CD4-positive, alpha-beta T cell treated with Interleukin-4 for 4 hours (primary cell): ENCODE results near the gene ATXN1.
A peak's percentile ranks its signal among the peaks of the same experiment; 100 is the strongest.

Experiments used
- DNase-seq: peaks from one replicate; pipeline ENCODE4 v3.0.0-alpha.2; 2020

The ATXN1 gene

DNA sequence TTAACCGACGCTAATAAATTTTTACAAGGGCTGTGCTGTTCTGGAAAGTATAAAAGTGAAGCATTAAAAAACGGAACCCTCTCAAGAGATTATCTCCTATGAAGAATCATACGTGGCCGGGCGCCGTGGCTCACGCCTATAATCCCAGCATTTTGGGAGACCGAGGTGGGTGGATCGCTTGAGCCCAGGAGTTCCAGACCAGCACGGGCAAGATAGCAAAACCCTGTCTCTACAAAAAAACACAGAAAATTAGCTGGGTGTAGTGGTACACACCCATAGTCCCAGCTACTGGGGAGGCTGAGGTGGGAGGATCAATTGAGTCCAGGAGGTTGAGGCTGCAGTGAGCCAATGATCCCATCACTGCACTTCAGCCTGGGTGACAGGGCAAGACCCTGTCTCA lies 439.4 kb downstream of the ATXN1 start:
- no peak for DNase-seq

DNA sequence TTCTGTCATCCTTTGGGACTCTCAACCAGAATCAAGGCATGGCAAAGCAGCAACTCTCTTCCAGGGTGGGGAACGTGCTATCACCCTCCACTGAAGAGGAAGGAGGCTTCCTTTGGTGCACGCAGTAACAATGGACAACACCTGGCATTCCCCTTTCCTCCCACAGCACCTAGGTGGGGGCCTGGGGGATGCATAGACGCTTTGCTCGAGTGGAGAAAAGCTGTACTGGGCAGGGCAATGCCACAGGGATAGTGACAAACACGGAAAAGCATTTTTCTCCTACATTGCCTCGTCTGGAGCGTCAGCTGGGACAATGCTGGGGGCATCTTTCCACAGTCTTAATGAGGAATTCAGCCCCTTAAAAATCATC lies 439.9 kb downstream of the ATXN1 start:
- no peak for DNase-seq

DNA sequence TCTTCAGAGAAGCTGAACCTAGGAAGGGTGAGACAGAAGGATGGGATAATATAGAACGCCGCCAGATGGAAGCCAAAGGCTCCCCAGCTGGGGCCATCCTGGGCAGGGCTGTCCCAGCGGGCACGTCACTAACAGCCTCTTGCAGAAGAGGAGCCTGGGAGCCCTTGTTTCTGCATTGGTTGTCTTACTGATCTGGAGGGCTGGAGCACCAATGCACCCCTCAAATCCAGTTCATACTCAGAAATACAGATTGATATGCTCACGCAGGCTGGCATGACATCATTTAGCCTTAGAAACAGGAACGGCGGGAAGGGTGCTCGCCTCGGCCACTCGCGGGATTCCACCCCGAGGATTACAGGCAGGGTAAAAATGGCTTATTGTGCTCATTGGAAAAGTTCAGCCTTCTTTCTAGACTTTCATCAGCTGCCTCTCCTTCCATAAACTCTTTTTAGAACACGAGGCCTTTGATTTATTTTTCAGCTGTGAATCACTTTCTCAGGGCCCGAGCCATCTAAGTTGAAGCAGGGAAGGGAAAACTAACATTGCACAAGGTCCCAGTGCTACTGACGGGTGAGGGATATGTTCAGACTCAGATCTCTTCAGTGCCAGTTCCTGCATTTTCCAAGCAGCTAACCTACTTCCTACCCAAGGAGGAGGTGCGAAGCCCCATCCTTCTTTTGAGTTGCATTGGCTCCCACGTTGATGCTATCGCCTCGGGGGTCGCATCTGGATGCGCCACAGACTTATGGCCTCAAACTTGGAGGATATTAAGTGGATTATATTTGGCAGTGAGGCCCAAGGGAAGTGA lies 440.5 kb downstream of the ATXN1 start:
- no peak for DNase-seq

DNA sequence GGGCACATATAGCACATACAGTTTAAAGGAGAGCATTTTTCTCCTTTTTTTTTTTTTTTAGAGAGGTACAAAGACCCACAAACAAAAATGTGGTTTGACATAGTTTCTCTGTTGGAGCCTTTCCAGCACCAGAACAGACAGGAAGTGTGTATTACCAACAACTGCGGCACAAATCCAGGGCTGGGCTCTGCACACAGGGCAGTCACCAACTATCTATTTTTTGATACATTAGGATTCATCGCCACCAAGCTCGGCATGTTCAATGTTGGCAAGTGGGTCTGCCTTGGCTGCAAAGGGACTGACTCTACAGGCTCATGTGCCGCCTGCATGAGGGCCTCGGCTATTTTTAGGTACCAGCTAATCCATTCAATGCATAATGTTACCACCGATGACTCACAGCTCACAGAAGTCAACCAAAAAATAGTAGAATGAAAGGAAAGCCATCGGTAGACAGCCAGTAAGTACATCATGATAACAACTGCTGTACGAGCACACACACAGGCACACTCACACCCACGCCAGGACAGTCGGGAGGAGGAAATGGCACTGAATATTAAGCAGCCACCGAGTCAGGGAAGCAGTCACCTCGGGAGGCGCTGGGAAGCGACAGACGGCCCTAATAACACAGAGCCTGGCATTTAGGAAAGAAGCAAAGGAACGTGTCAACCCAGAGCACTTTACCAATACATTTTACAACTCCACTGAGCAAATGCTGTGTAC lies 441.3 kb downstream of the ATXN1 start:
- peak; percentile 86 for DNase-seq

DNA sequence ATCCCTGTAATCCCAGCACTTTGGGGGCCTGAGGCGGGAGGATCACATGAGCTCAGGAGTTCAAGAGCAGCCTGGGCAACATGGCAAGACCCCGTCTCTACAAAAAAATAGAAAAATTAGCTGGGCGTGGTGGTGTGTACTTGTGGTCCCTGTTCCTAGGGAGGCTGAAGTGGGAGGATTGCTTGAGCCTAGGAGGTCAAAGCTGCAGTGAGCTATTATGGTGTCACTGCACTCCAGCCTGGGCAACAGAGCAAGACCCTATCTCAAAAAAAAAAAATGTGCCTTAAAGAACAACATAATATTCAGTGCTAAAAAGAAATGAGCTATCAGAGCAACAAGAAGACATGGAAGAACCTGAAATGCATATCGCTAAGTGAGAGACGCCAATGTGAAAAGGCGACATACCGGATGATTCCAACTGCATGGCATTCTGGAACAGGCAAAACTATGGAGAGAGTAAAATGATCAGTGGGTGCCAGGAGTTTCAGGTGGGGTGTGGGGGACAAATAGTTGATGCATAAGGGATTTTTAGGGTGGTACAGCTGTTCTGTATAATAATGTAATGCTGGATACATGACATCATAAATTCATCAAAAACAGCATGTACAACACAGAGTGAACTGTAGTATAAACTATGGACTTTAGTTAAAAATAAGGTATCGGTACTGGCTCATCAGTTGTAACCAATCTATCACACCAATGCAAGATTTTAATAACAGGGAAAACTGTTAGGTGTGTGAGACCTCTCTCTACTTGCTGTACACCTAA lies 442.1 kb downstream of the ATXN1 start:
- DNase-seq, result no peak

DNA sequence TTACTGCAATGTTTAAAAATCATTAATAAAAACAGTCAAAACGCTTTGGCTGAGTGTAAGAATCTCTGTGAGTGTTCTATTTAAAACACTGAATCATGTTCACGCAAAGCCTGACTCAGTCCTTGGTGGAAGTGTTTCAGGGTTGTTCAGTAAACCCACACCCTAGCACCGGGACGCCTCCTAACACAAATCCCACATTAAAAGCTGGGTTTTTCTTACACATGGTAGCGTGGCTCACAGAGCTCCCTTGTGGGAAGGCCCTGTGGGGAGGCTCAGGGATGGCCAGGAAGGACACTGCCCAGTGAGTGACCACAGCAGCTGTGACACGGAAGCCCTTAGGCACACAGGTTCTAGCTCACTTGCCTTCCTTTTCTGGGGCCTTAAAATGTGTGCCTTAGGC lies 442.7 kb downstream of the ATXN1 start:
- peak; percentile 49 for DNase-seq

DNA sequence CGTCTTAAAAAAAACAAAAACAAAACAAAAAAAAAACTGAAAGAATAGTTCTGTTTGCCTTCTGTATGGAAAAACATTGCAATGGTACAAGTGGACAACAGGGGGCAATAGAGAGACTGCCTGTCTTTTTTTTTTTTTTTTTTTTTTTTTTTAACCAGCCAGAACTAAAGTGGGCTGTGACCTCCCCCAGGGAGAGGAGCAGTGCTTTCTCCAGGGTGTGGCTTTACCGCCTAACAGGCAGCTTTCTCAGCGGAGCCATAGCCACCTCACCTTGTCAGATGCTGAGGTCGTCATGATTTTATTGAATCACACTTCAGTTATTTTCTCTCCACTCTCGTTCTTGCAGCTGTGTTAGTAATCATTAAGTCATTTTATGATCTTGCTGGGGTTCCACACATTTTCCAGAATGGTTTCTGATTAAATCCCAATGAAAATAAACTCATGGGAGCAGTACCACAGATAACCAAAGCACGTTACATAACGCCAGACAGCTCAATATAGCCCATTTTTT lies 444.5 kb downstream of the ATXN1 start:
- DNase-seq, result peak; percentile 49

DNA sequence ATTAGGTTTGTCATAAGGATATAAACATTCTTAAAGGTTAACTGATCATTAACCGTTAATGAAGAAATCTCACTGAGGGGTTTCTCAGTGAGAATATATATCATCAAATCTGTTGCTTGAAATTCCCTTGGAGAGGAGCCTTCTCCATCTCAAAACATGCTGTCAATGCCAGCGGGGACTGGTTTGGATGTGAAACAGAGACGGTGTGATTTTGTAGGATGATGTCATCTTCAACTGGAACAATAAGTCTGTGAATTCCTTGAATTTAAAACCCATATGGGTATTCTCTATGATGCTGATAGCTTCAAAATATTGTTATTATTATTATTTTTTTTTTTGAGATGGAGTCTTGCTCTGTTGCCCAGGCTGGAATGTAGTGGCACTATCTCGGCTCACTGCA lies 447.0 kb downstream of the ATXN1 start:
- DNase-seq, result no peak

DNA sequence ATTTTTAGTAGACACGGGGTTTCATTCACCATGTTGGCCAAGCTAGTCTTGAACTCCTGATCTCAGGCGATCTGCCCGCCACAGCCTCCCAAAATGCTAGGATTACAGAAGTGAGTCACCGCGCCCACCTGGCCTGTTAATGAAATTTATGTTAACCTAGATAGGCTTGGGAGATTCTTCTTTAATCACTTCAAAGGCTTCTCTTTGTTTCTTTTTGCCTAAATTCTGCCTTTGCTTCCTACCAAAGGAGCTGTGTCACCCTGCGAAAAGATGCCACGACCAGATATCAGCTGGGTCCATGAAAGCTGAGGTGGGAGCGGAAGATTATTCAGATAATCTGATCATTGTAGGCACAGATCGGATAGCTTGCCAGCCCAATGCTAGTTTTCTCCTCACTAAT lies 447.5 kb downstream of the ATXN1 start:
- DNase-seq, result no peak

DNA sequence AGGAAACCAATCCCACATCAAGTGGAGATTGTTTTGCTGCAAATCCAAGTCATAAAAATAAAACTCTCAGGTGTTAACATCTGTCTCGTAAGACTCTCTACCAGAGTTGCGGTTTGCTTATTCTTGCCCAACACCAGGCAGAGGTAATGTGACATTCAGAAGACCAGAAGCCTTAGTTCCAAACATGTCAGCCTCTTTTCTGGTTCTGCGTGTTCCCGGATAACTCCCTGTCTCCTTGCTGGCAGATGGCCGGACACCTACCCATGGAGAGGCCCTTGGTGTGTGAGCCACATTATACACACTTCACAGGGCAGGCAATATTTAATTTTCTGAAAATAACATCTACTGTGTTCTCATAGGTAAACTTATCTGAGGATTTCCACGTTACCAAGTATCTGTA lies 449.5 kb downstream of the ATXN1 start:
- DNase-seq, result no peak

DNA sequence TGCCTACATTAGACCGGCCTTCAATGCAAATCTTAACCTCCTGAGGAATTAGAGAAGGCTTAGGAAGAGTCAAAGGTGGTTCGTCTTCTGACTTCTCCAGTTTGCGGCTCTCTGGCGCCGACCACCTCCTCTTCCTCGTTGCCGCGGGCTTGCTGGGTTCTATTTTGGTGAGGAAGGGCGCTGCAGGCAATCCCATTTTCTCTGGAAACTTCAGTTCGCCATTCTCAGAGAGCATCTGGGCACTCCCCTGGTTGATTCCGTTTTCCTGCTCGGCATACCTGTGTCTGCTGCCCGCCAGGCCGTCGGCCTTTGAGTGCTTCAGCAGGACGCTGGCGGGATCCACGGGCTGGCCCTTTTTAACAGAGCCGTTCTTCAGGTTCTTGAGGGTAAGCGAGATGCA lies 454.9 kb downstream of the ATXN1 start:
- no peak for DNase-seq

DNA sequence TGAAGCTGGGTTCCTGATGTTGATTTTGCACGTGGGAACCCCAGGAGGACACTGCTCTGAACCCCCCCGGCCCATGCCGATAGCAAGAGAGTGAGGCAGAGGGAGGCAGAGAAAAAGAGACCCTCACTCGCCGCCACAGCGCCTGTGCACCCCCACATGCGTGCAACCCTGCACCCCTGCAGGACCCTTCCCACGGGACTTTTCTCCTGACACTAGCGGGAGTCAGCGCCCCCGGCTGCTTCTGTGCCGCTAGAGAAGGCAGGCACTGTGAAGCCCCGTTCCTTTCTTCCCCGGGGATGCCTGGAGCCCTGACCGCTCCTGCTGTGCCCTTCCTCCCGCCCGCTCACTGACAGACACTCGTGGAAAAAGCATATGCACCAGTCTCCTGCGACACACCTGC lies 455.5 kb downstream of the ATXN1 start:
- DNase-seq, result no peak

DNA sequence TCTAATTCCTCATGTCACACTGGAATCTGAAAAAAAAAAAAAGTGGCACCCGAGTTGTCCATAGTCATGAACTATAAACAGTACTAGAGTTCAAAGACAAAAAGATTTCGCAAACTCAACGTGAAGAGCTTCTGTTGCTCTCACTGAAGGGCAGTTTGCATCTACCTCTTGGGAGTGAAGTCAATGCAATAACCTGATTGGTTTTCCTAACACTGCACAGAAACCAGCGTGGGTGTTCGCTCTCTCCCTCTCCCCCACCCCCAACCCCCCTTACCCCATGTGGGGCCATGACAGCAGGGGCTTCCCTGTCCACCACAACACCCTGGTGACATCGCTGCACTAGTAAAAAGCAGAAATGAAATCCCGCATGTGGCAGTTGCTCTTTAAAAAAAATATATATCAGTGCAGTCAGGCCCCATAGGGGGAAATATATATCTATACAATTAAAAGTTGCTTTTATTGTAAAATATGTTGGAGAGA lies 456.0 kb downstream of the ATXN1 start:
- DNase-seq, result no peak

DNA sequence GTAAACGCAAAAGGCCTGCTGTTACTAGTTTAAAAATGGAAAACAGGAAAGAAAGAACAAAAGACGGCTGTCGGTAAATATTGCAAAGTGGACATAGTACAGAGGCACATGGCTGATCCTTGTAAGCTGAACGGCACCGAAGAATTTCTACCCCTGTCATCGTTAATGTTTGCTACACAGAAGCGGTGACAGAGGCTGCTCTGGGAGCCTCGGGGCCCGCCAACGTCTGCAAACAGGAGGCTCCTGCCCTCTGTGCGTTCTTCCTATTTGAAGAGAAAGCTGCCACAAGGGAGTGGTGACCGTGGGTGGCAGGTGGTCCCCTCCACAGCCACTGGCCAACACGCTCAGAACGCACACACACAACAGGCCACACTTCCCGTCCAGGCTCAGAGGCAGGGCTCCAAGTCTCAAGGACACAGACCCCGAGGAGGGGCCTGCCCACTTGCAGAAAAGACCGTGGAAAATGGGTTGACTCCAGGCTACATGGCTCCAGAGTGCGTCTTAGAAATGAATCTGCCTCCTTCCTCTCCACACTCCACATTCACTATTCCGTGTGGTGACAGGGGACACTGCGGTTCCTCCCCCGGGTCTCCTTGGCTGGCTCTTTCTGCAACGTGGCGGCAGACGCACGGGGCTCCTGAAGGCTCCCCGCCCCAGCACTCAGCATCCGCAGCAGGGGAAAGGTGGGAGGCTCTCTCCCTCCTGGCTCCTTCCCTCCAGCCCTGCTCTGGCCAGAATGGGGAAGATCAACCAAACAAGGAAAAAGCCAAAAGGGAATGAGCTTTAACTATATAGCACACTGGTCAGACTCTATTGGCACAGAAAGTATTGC lies 458.3 kb downstream of the ATXN1 start:
- DNase-seq, result no peak

DNA sequence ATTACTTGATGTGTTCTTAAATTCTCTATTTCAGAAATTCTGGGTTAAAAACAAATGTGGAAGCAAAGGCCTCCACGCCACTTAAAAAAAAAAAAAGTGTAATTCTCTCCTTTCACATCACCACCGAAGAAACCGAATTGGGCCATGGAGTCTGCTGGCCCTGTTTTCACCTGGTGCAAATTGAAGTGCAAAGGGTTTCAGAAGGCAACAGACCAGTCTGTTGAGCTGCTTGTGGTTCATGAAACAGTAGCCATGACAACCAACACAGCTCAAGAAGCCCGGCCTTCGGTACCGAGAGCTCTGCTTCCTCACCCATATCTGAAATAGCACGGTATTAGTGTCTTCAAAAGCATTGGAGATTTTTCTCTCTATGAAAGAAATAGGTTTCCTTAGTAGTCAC lies 459.7 kb downstream of the ATXN1 start:
- DNase-seq, result no peak

DNA sequence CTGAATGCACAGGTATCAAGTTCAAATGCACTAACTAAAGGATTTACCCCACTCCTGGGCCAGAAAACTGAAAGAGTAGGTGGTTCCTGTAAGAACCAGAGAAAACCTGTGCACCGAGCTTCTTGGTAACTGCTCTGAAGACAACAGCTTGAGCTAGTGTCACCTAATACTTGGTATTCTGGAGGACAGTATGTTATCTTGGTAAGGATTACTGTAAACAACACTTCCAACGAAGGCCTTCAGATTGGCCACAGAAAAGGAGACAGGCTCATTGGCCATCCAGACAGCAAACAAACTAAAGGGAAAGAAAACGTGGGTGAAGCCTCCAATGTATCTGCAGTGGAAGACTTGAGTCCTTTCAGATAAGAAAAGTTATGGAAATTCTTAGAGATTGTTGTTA lies 461.4 kb downstream of the ATXN1 start:
- DNase-seq, result no peak

DNA sequence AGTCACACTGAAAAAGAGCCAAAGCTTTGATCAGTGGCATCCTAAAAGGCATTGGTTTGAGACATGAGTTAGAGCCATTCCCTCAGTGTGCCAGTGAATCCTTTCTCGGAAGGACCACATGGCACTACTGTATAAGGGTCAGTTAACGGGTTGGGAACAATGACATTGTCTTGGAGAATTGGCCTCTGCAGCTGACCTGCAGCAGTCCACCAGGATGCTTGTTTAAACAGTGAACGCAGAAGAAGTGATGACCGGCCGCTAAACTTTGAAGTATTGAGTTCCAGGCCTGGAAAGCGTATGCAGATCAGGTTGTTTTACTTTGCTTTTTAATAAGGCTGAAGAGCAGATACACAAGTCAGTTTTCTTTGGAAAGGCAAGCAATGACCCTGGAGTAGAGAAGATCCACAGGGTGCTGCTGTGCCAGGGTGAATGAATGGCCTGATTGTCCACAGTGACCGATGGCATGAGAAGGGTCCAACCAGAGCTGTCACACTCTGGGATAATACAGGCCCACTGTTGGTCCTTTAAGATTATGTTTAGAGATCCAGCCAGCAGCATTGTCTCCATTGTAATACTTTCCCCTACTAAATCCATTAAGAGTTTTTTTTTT lies 465.1 kb downstream of the ATXN1 start:
- no peak for DNase-seq

DNA sequence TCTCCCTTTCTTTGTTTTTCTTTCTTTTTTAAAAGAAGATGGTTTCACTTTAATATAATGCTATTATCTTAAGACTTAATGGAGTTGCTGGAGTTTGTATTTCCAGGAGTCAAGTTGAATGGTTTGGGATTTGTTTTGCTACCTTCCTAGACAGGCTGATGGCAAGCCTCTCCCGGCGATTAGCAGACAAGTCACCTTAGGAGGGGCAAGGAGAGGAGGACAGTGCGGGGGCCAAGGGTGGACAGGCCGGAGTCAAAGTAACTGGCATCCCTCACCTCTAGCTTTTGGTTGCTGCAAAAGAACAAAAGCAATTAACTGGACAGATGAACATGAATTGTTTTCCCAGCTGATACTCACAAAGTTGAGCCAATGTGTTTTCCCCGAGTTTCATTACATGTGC lies 465.8 kb downstream of the ATXN1 start:
- DNase-seq, result no peak

DNA sequence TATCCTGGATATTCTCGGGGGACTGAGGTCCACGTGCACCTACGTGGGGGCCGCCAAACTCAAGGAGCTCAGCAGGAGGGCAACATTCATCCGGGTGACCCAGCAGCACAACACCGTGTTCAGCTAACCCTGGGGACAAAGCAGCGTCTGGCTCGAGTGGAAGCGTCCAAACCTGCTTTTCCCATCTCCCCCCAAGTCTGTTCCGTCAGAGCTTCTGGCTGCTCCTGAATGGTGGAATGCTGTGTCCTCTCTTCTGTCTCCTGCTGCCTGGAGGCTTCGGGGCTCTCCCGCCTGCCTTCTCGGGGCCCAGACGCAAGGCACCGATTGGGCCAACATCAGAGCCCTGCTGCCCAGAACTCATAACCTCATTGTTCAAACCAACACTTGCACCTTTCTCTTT lies 466.2 kb downstream of the ATXN1 start:
- DNase-seq, result no peak

DNA sequence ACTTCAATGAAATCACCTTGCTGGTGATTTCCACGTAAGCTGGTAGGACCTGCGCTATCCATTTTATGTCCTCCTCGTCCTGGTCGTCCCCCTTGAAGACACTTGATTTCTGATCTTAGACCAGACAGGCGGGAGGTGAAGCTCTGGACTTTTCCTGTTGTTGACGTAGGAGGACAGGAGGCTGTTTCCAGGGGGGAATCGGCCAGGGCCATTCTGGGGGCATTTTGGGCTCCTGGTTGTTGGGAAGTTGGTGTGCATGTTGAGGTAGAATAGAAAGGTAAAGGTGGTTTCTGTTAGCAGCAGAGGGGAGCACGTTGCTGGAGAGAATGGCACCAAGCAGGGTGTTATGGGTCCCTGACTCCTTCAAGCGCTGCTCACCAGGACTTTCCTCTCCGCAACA lies 466.9 kb downstream of the ATXN1 start:
- DNase-seq, result no peak

DNA sequence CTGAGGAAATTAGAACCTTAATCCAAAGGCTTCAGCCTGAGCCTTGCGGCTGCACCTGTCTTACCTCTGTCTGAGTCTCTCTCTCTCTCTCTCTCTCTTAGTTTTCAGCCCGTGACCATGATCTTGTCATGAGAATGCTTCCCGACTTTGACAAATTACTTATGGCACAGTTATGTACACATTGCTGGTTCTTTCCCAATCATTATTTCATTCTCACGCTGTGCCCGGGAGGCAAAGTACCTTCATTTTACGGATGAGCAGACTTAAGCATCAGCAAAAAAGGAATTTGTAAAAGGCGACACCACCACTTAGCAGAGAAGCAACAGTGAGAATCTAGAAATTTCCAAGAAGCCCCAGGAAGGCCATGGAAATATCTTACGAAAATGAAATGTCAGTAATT lies 468.3 kb downstream of the ATXN1 start:
- no peak for DNase-seq

DNA sequence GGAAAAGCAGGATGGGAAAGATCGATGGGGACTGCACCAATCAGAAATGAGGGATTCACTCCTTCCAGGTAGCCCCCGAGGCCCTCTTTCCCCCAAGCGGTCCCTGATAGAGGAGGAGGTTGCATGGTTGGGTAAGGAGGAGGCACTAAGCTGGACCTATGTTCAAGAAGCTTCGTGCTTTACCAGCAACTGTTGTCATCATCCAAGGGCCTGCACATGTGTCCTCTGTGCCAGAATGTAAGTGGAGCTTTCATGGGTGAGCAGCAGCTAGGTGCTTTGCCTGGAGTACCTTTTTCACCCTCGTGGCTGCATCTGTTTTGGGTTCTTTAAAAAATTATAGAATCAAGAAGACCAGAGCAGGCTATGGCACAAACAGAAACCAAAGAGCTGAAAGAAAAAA lies 468.8 kb downstream of the ATXN1 start:
- DNase-seq, result no peak
